Measurements from ENCODE around the gene EXOSC2.

DNA sequence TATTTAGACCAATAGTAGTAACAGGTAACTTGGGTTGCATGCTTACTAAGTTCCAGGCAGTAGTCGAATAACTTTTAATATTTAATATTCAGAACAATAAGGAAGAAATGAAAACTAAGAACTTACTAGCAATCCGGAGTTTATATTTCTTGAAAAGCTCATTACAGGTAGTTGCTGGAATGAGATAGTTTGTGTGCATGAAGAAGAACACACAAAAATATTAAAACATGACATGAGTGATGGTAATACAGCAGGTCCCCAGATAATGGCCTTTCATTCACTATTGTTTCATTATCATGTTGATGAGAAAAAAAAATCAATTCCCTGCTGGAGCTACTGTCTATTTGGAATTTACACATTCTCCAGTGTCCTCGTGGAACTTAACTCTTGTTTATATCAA is 44.7 kb downstream of the EXOSC2 start:
- TF ChIP-seq CTCF (CRISPR knock-in tag; IDR thresholded peaks at IDR 0.05) (no peak), ZNF138 (CRISPR knock-in tag; IDR thresholded peaks at IDR 0.05; ENCODE audit: low read depth) (no peak), ZZZ3 (CRISPR knock-in tag; IDR thresholded peaks at IDR 0.05; ENCODE audit: borderline replicate concordance) (no peak), TEAD3 (CRISPR knock-in tag; optimal IDR thresholded peaks at IDR 0.05; ENCODE audit: borderline replicate concordance) (no peak), CREM (IDR thresholded peaks at IDR 0.05) (no peak), CREM (CRISPR knock-in tag; IDR thresholded peaks at IDR 0.05) (no peak)
- TF ChIP-seq, protein P1, sequence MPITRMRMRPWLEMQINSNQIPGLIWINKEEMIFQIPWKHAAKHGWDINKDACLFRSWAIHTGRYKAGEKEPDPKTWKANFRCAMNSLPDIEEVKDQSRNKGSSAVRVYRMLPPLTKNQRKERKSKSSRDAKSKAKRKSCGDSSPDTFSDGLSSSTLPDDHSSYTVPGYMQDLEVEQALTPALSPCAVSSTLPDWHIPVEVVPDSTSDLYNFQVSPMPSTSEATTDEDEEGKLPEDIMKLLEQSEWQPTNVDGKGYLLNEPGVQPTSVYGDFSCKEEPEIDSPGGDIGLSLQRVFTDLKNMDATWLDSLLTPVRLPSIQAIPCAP (CRISPR knock-in tag; IDR thresholded peaks at IDR 0.05; ENCODE audit: low read depth): no peak
